ENCODE data around the gene BMF. TPM values are rescaled to one million over a fixed set of nuclear protein-coding genes. Genes with fewer than 3 reads are reported as not detected.

The BMF gene
- total and polyA plus RNA-seq, 2 of the 4 experiments (the other 2 are of a cell fraction) = 2.4 to 2.9 TPM

GRCh38 chr15:40111888-40112287, 3.2 kb upstream of the BMF start:
- H3K27ac ChIP-seq (ENCODE audit: insufficient read depth, low read length) = no peak overlapping the region
- WGBS, 2 experiments (ENCODE audit: extremely low coverage in 2 of 2, insufficient read length in 1 of 2) = 60% methylated on average over 1 of the region's 2 CpGs; no CpG with 5 or more reads in 1 of the 2 experiments
- H2BK5ac ChIP-seq (ENCODE audit: low read depth, low read length, poor library complexity, severe bottlenecking) = no peak overlapping the region
- no peak for DNase-seq
- no peak for TF ChIP-seq MAZ (IDR thresholded peaks at IDR 0.05; ENCODE audit: borderline replicate concordance, low read depth, low read length)
- no peak for TF ChIP-seq RCOR1 (IDR thresholded peaks at IDR 0.05; ENCODE audit: insufficient replicate concordance, low read length)
- TF ChIP-seq RAD21 (IDR thresholded peaks at IDR 0.05; ENCODE audit: low read length) = no peak
- no peak for TF ChIP-seq CTCF (conservative IDR thresholded peaks at IDR 0.05; ENCODE audit: low read depth, low read length)
- TF ChIP-seq USF2 (IDR thresholded peaks at IDR 0.05; ENCODE audit: low read depth, low read length) = no peak
- no peak for TF ChIP-seq FOS (IDR thresholded peaks at IDR 0.05; ENCODE audit: low read depth, low read length)
- TF ChIP-seq MAFK (IDR thresholded peaks at IDR 0.05; ENCODE audit: low read depth, low read length) = no peak
- no peak for TF ChIP-seq MXI1 (IDR thresholded peaks at IDR 0.05; ENCODE audit: borderline replicate concordance, low read depth, low read length)
- no peak for TF ChIP-seq ELK1 (IDR thresholded peaks at IDR 0.05; ENCODE audit: borderline replicate concordance, low read depth, low read length)
- TF ChIP-seq NFE2L2 (IDR thresholded peaks at IDR 0.05; ENCODE audit: low read depth, low read length) = no peak
- TF ChIP-seq CHD1 (IDR thresholded peaks at IDR 0.05; ENCODE audit: low read depth, low read length) = no peak
- TF ChIP-seq POLR2A (IDR thresholded peaks at IDR 0.05; ENCODE audit: low read depth, low read length) = no peak
- TF ChIP-seq BHLHE40 (IDR thresholded peaks at IDR 0.05; ENCODE audit: low read depth, low read length) = no peak
- TF ChIP-seq CEBPB (IDR thresholded peaks at IDR 0.05; ENCODE audit: low read depth, low read length) = no peak
- no peak for TF ChIP-seq RFX5 (IDR thresholded peaks at IDR 0.05; ENCODE audit: low read depth, low read length)
- no peak for TF ChIP-seq SMC3 (IDR thresholded peaks at IDR 0.05; ENCODE audit: low read depth, low read length)
- in situ Hi-C loops (cut with MboI; ENCODE audit: low sequenced_read_pairs) = no loop called here
- H2BK15ac ChIP-seq (ENCODE audit: low read depth, low read length) = no peak overlapping the region
- H3K79me1 ChIP-seq (ENCODE audit: low read depth in 1 of 2, low read length in 2 of 2) = peaks cover 0 to 16% of the 10 kb centered on the region in 2 experiments; a peak in 3 of 4 replicates
- H3K18ac ChIP-seq (ENCODE audit: low read depth, low read length) = no peak overlapping the region
- no peak overlapping the region for H2BK120ac ChIP-seq (ENCODE audit: low read depth, low read length)
- H4K8ac ChIP-seq (ENCODE audit: low read depth in 2 of 2, low read length in 2 of 2) = no peak overlapping the region
- no peak overlapping the region for H3K23ac ChIP-seq (ENCODE audit: low read depth, low read length)
- dilution Hi-C loops (cut with HindIII; ENCODE audit: low sequenced_read_pairs, unreplicated experiment) = no loop called here
- H2AK5ac ChIP-seq (ENCODE audit: low read depth, low read length) = no peak overlapping the region
- no TSS peak for BruUV-seq (replicated peaks)
- H4K20me1 ChIP-seq (ENCODE audit: insufficient read depth, low read length) = no peaks in the 10 kb centered on the region
- H3K9ac ChIP-seq (ENCODE audit: low read depth, low read length) = no peak overlapping the region
- H3K56ac ChIP-seq (ENCODE audit: extremely low read depth, insufficient read depth, low read length) = no peak overlapping the region
- no peak overlapping the region for H2AK9ac ChIP-seq (replicated peaks; ENCODE audit: low read depth, low read length, poor library complexity)
- no peak overlapping the region for H3K4ac ChIP-seq (ENCODE audit: low read depth, low read length)
- peaks cover 12% of the 10 kb centered on the region for H3K9me1 ChIP-seq (ENCODE audit: insufficient read depth, low read length)
- H2AFZ ChIP-seq (replicated peaks; ENCODE audit: low read length, poor library complexity) = no peak overlapping the region
- POLR2A ChIA-PET (ENCODE audit: unreplicated experiment) = interaction anchor here (1.5 kb wide), 1 partner anchor 9 kb away, joined by 3 read pairs; no protein-coding TSS in a partner anchor
- no peak overlapping the region for H3K14ac ChIP-seq (replicated peaks; ENCODE audit: low read depth, low read length)
- CTCF ChIA-PET = interaction anchor here (0.5 kb wide), 1 partner anchor 100 kb away, joined by 4 read pairs; no protein-coding TSS in a partner anchor
- H2BK20ac ChIP-seq (ENCODE audit: low read depth, low read length) = no peak overlapping the region
- no peaks in the 10 kb centered on the region for H3K9me3 ChIP-seq (ENCODE audit: control insufficient read depth, insufficient read depth, low read length)
- no peak overlapping the region for H4K91ac ChIP-seq (ENCODE audit: insufficient read depth, low read depth, low read length)
- no peak for ATAC-seq (ENCODE audit: low read depth)
- H4K5ac ChIP-seq (ENCODE audit: low read depth, low read length) = no peak overlapping the region
- H3K4me2 ChIP-seq (ENCODE audit: low read depth, low read length) = no peak overlapping the region
- no peaks in the 10 kb centered on the region for H3K36me3 ChIP-seq (ENCODE audit: control insufficient read depth, insufficient read depth, low read length)
- intact Hi-C loops (cut with micrococcal nuclease) = no loop called here
- H3K27me3 ChIP-seq (ENCODE audit: control insufficient read depth, insufficient read depth, low read length) = peaks cover 25% of the 10 kb centered on the region
- no peak overlapping the region for H3K4me3 ChIP-seq (ENCODE audit: insufficient read depth, low read depth, low read length)
- H3K4me1 ChIP-seq (ENCODE audit: control insufficient read depth, insufficient read depth, low read length) = peaks cover 8% of the 10 kb centered on the region
